H1 (cell line): ENCODE results near the gene RMRP. TPM values are rescaled to one million over a fixed set of nuclear protein-coding genes. Genes with fewer than 3 reads are reported as not detected.

Source experiments
- BCL11A ChIP-seq, 2 experiments: IDR thresholded peaks; one replicate each; pipeline ENCODE4 v1.6.1; 2011; ENCODE audit warnings: low read depth in 2 of 2, low read length in 2 of 2, mild to moderate bottlenecking in 2 of 2
- E2F6 ChIP-seq: IDR thresholded peaks from 2 replicates; pipeline ENCODE4 v1.6.1; 2012; ENCODE audit warnings: inconsistent platforms
- RBBP5 ChIP-seq: IDR thresholded peaks from 2 replicates; pipeline ENCODE4 v1.7.1; 2012; ENCODE audit warnings: low read depth, mild to moderate bottlenecking, inconsistent platforms, low read length, moderate library complexity, borderline replicate concordance
- TBP ChIP-seq: IDR thresholded peaks from 2 replicates; pipeline ENCODE4 v1.6.1; 2011; ENCODE audit warnings: low read depth, low read length, improper control_type of control experiment
- USF2 ChIP-seq: IDR thresholded peaks from 2 replicates; pipeline ENCODE4 v1.6.1; 2011; ENCODE audit warnings: low read length, improper control_type of control experiment
- polyA plus RNA-seq, 7 experiments: library from polyadenylated mRNA; depleted of rRNA in 3 of 7; stranded (reverse) in 5 of 7; unstranded in 2 of 7; fragments of >200 nt in 5 of 7; fragments of 200-250 nt in 2 of 7; gene quantifications; 1 replicate in 5 of 7; 2 replicates in 1 of 7; 4 replicates in 1 of 7; pipeline versions ENCODE4 v1.2.1 to v1.2.3, GENCODE V29; 2011 to 2013; ENCODE audit warnings: missing spikeins in 2 of 7, mixed read lengths in 2 of 7
- total RNA-seq: library from RNA; stranded (reverse); fragmentation: NEBNext Ultra II Directional; extraction: Animal tissue kit (Norgen Biotek cat#: 25700); gene quantifications from 2 replicates; pipeline ENCODE4 v1.2.1, GENCODE V29; 2021

RMRP gene
- total and polyA plus RNA-seq, 2 of the 8 experiments (the other 6 are each of a cell fraction or from before 2014, with no cell fraction given): 169 to 14,987 TPM

GRCh38 chr9:35661756-35662350 lies 4.0 kb upstream of the RMRP start (continued):
- TF ChIP-seq TBP: no peak
- TF ChIP-seq USF2: no peak
- TF ChIP-seq BCL11A (IDR thresholded peaks at IDR 0.05; ENCODE audit: low read depth in 2 of 2, low read length in 2 of 2): no peak
- no peak for TF ChIP-seq RBBP5
- TF ChIP-seq E2F6: no peak
